ENCODE results near the gene ZNF460. TPM values are rescaled to one million over a fixed set of nuclear protein-coding genes. Genes with fewer than 3 reads are reported as not detected.
A peak's percentile ranks its signal among the peaks of the same experiment; 100 is the strongest.

The ZNF460 gene
- total RNA-seq, 1 donor from 2014 or later = 164 TPM

- peak; percentile 93 for DNase-seq (ENCODE audit: low read depth)
Observed at GRCh38 chr19:57279418-57280164, 694 bp upstream of the ZNF460 start.

GRCh38 chr19:57280962-57281400 lies 696 bp downstream of the ZNF460 start:
- no peak for DNase-seq (ENCODE audit: low read depth)

GRCh38 chr19:57282011-57282643 lies 1.8 kb downstream of the ZNF460 start:
- no peak for DNase-seq (ENCODE audit: low read depth)

- DNase-seq (ENCODE audit: low read depth) = no peak
Observed at GRCh38 chr19:57288373-57288772, 8.1 kb downstream of the ZNF460 start.

- no peak for DNase-seq (ENCODE audit: low read depth)
Observed at GRCh38 chr19:57290970-57291369, 10.7 kb downstream of the ZNF460 start.

- no peak for DNase-seq (ENCODE audit: low read depth)
Observed at GRCh38 chr19:57292547-57292946, 12.3 kb downstream of the ZNF460 start.

- DNase-seq (ENCODE audit: low read depth) = no peak
Observed at GRCh38 chr19:57293719-57294118, 13.4 kb downstream of the ZNF460 start.

- DNase-seq (ENCODE audit: low read depth) = peak; percentile 79
Observed at GRCh38 chr19:57302020-57302465, 21.8 kb downstream of the ZNF460 start.

GRCh38 chr19:57302727-57303401 lies 22.6 kb downstream of the ZNF460 start:
- no peak for DNase-seq (ENCODE audit: low read depth)

- no peak for DNase-seq (ENCODE audit: low read depth)
Observed at GRCh38 chr19:57305056-57305455, 24.8 kb downstream of the ZNF460 start.

GRCh38 chr19:57308514-57308913 lies 28.2 kb downstream of the ZNF460 start:
- DNase-seq (ENCODE audit: low read depth) = no peak

GRCh38 chr19:57310792-57311191 lies 30.5 kb downstream of the ZNF460 start:
- DNase-seq (ENCODE audit: low read depth) = no peak

GRCh38 chr19:57314146-57314545 lies 33.9 kb downstream of the ZNF460 start:
- no peak for DNase-seq (ENCODE audit: low read depth)

- DNase-seq (ENCODE audit: low read depth) = no peak
Observed at GRCh38 chr19:57317503-57317902, 37.2 kb downstream of the ZNF460 start.

GRCh38 chr19:57319869-57320179 lies 39.5 kb downstream of the ZNF460 start:
- no peak for DNase-seq (ENCODE audit: low read depth)

- peak; percentile 87 for DNase-seq (ENCODE audit: low read depth)
Observed at GRCh38 chr19:57320180-57321084, 40.1 kb downstream of the ZNF460 start, which contains the start of gene ZNF543. ZNF543 (plus strand) TSS chr19:57320472; CDS start chr19:57320854, 382 bp downstream.

- no peak for DNase-seq (ENCODE audit: low read depth)
Observed at GRCh38 chr19:57321116-57321515, 40.8 kb downstream of the ZNF460 start.

- DNase-seq (ENCODE audit: low read depth) = no peak
Observed at GRCh38 chr19:57321751-57322150, 41.5 kb downstream of the ZNF460 start.

GRCh38 chr19:57324992-57325391 lies 44.7 kb downstream of the ZNF460 start:
- DNase-seq (ENCODE audit: low read depth) = no peak

GRCh38 chr19:57327993-57328392 lies 47.7 kb downstream of the ZNF460 start:
- no peak for DNase-seq (ENCODE audit: low read depth)

GRCh38 chr19:57334191-57334590 lies 53.9 kb downstream of the ZNF460 start:
- no peak for DNase-seq (ENCODE audit: low read depth)

GRCh38 chr19:57338877-57339276 lies 58.6 kb downstream of the ZNF460 start:
- DNase-seq (ENCODE audit: low read depth) = no peak

Measured in renal cortical epithelial cell (primary cell).